Dermis blood vessel endothelial cell (primary cell): Measurements from ENCODE around the gene SHOC2. TPM values are rescaled to one million over a fixed set of nuclear protein-coding genes. Genes with fewer than 3 reads are reported as not detected.

Source experiments
- DNase-seq: peaks from one replicate; pipeline ENCODE4 v3.0.0; 2010
- total RNA-seq: library from RNA; depleted of rRNA; stranded (reverse); fragments of >200 nt; gene quantifications from 2 replicates; pipeline ENCODE4 v1.2.3, GENCODE V29; 2014

The SHOC2 gene
- total RNA-seq, 1 donor from 2014 or later: 62.3 TPM

- no peak for DNase-seq
These were observed 27.7 kb downstream of the SHOC2 start for GRCh38 chr10:110947061-110947595.

GRCh38 chr10:110951381-110951780 is 32.0 kb downstream of the SHOC2 start:
- no peak for DNase-seq

- DNase-seq: no peak
These were observed 38.2 kb downstream of the SHOC2 start for GRCh38 chr10:110957606-110958005.

- no peak for DNase-seq
These were observed 40.3 kb downstream of the SHOC2 start for GRCh38 chr10:110959379-110960332.

GRCh38 chr10:110960333-110960712 is 40.9 kb downstream of the SHOC2 start:
- DNase-seq: no peak

- no peak for DNase-seq
These were observed 43.0 kb downstream of the SHOC2 start for GRCh38 chr10:110962443-110962842.

GRCh38 chr10:110963162-110963561 is 43.8 kb downstream of the SHOC2 start:
- DNase-seq: no peak

GRCh38 chr10:110964681-110965080 is 45.3 kb downstream of the SHOC2 start:
- DNase-seq: no peak

GRCh38 chr10:110965216-110965615 is 45.8 kb downstream of the SHOC2 start:
- no peak for DNase-seq

- peak; percentile 1 for DNase-seq
These were observed 46.7 kb downstream of the SHOC2 start for GRCh38 chr10:110966146-110966545.

GRCh38 chr10:110967009-110967630 is 47.7 kb downstream of the SHOC2 start:
- DNase-seq: no peak

- no peak for DNase-seq
These were observed 48.2 kb downstream of the SHOC2 start for GRCh38 chr10:110967645-110968044.

GRCh38 chr10:110969183-110969582 is 49.8 kb downstream of the SHOC2 start:
- no peak for DNase-seq

GRCh38 chr10:110971638-110972037 is 52.2 kb downstream of the SHOC2 start:
- no peak for DNase-seq

GRCh38 chr10:110972231-110973134 is 53.1 kb downstream of the SHOC2 start:
- no peak for DNase-seq

GRCh38 chr10:110973400-110973799 is 54.0 kb downstream of the SHOC2 start:
- DNase-seq: no peak

GRCh38 chr10:110976577-110976976 is 57.2 kb downstream of the SHOC2 start:
- DNase-seq: no peak

- DNase-seq: no peak
These were observed 58.3 kb downstream of the SHOC2 start for GRCh38 chr10:110977662-110978061.

GRCh38 chr10:110978204-110978603 is 58.8 kb downstream of the SHOC2 start:
- DNase-seq: no peak

- no peak for DNase-seq
These were observed 60.2 kb downstream of the SHOC2 start for GRCh38 chr10:110979611-110980010.

- no peak for DNase-seq
These were observed 61.4 kb downstream of the SHOC2 start for GRCh38 chr10:110980807-110981206.

GRCh38 chr10:110983466-110983865 is 64.1 kb downstream of the SHOC2 start:
- DNase-seq: no peak
